ENCODE data around the gene CDC6. TPM values are rescaled to one million over a fixed set of nuclear protein-coding genes. Genes with fewer than 3 reads are reported as not detected.

The CDC6 gene
- total and polyA plus RNA-seq, 12 donors, result 0.49 to 3.0 (median 0.86) TPM

DNA sequence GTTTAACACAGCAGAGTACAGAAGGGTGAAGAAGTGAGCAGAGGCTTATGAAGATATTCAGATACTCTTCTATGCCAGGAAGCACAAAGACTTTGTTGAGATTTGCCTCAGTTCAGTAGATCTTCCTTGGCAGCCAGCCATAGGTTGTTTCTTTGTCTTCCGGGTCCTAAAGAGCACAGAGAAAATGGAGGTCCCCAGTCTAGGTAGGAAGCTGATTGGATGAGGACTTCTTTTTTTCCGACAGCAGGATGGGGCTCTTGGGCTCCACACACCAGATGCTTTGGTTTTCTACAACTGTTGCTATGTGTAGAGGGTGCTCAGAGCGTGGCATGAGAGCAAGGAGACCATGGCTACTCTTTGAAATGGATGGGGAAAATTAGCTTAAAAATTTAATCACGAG is 8.3 kb upstream of the CDC6 start:
- Histone ChIP-seq H3K4me3 (no peak overlapping the region), H3K9me3 (no peaks in the 10 kb centered on the region), H3K27ac (no peak overlapping the region), H3K36me3 (peaks cover 0 to 89% (median 44%) of the 10 kb centered on the region in 9 donors), H3K27me3 (no peaks in the 10 kb centered on the region), H3K4me1 (peaks cover 0 to 24% (median 7%) of the 10 kb centered on the region in 9 donors)
- TF ChIP-seq CTCF (IDR thresholded peaks at IDR 0.05), result no peak
- ATAC-seq, result no peak
- intact Hi-C loops (cut with DNase I), result no loop called here
- DNase-seq, result no peak
- WGBS, 2 donors, result 92 to 96% methylated on average over 4 of the region's 4 CpGs

DNA sequence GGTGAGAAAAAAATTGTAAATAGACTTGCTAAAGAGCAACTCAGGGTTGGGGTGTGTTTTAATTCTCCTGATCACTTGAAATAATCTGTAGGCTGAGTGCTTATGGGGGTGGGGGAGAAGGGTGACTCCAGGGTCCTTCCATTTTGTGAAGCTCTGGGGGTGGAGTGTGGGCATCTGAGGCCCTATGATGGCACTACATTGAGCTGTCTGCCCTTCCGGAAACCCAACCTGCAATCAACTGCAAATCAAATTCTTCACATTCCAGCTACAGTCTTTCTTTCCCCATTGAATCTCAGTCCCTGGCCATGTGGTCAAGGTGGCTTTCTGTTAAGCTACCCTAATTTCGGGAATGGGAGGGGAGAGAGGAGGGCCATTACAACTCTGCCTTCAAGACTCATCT is 6.0 kb upstream of the CDC6 start:
- H3K4me3 ChIP-seq, result no peak overlapping the region
- H3K27me3 ChIP-seq, result no peaks in the 10 kb centered on the region
- WGBS, 2 donors, result 80 to 83% methylated on average over 2 of the region's 2 CpGs
- H3K27ac ChIP-seq, result no peak overlapping the region
- no peak for DNase-seq
- H3K9me3 ChIP-seq, result no peaks in the 10 kb centered on the region
- TF ChIP-seq CTCF (IDR thresholded peaks at IDR 0.05), result no peak
- peaks cover 0 to 66% (median 34%) of the 10 kb centered on the region in 9 donors for H3K36me3 ChIP-seq
- H3K4me1 ChIP-seq, result peaks cover 0 to 24% (median 13%) of the 10 kb centered on the region in 9 donors
- no peak for ATAC-seq
- intact Hi-C loops (cut with DNase I), result loop anchor here in 3 of 10 donors (10.0 kb wide), 3 partner anchors 77 to 267 kb away; partner anchors contain the start of gene CSF3 (in 1 of the 3)

GRCh38 chr17:40283662-40284061 is 4.0 kb upstream of the CDC6 start:
- intact Hi-C loops (cut with DNase I), result loop anchor here in 3 of 10 donors (10.0 kb wide), 3 partner anchors 79 to 269 kb away; partner anchors contain the start of gene CSF3 (in 1 of the 3)
- peak overlapping the region in 8 of 10 donors; percentile 25 to 84 (median 62) for H3K27ac ChIP-seq
- H3K4me1 ChIP-seq, result peaks cover 0 to 37% (median 24%) of the 10 kb centered on the region in 9 donors
- TF ChIP-seq CTCF (IDR thresholded peaks at IDR 0.05), result no peak
- no peak overlapping the region for H3K4me3 ChIP-seq
- no peaks in the 10 kb centered on the region for H3K9me3 ChIP-seq
- WGBS, 2 donors, result 56 to 80% methylated on average over 2 of the region's 2 CpGs
- no peak for ATAC-seq
- H3K36me3 ChIP-seq, result peaks cover 0 to 46% (median 15%) of the 10 kb centered on the region in 9 donors
- no peak for DNase-seq
- no peaks in the 10 kb centered on the region for H3K27me3 ChIP-seq

GRCh38 chr17:40284085-40284713 is 3.5 kb upstream of the CDC6 start:
- TF ChIP-seq CTCF (IDR thresholded peaks at IDR 0.05), result peak in 5 of 9 donors; percentile 10 to 28 (median 15)
- no peaks in the 10 kb centered on the region for H3K9me3 ChIP-seq
- no peak overlapping the region for H3K4me3 ChIP-seq
- intact Hi-C loops (cut with DNase I), result loop anchor here in 3 of 10 donors (10.0 kb wide), 3 partner anchors 79 to 269 kb away; partner anchors contain the start of gene CSF3 (in 1 of the 3)
- DNase-seq (no peak), ATAC-seq (peak in 2 of 8 donors; percentile 13 to 21)
- peaks cover 0 to 42% (median 27%) of the 10 kb centered on the region in 9 donors for H3K4me1 ChIP-seq
- WGBS, 2 donors, result 55 to 61% methylated on average over 2 of the region's 2 CpGs
- H3K36me3 ChIP-seq, result peaks cover 0 to 41% (median 11%) of the 10 kb centered on the region in 9 donors
- peak overlapping the region in 8 of 10 donors; percentile 29 to 84 (median 62) for H3K27ac ChIP-seq
- H3K27me3 ChIP-seq, result no peaks in the 10 kb centered on the region
